IMR-90 (cell line): Measurements from ENCODE around the gene POU3F2. TPM values are rescaled to one million over a fixed set of nuclear protein-coding genes. Genes with fewer than 3 reads are reported as not detected.
A peak's percentile ranks its signal among the peaks of the same experiment; 100 is the strongest.

ENCODE experiments used
- ATAC-seq: fragments of 200-7000 bp; cut with Tn5 transposase; 2 replicates; pipeline ENCODE4 v1.9.1; 2020; ENCODE audit warnings: low read depth, mild to moderate bottlenecking, moderate library complexity
- BruUV-seq: library from RNA; stranded (reverse); fragments of 400-500 nt; replicated peaks from 2 replicates; lab custom pipeline; 2021; lab: Mats Ljungman, UMichigan
- CTCF ChIA-PET: fragments of 300-600 bp; formaldehyde crosslinking; extraction: SDS; loops from one replicate; lab custom pipeline; 2021; ENCODE audit warnings: antibody characterized with exemption; lab: Yijun Ruan, JAX
- POLR2A ChIA-PET: fragments of 300-600 bp; sonication (Branson Sonifier 250); formaldehyde crosslinking; loops from one replicate; lab custom pipeline; 2022; ENCODE audit warnings: antibody characterized with exemption; ENCODE audit not compliant: unreplicated experiment; lab: Charles Lee
- DNase-seq: peaks from one replicate; pipeline ENCODE4 v3.0.0; 2013
- H2AFZ ChIP-seq: replicated peaks from 2 replicates; pipeline ENCODE3; 2013; ENCODE audit warnings: low read length, mild to moderate bottlenecking; ENCODE audit not compliant: poor library complexity
- H2AK5ac ChIP-seq: 2 replicates; pipeline ENCODE4 v1.6.1; 2013; ENCODE audit warnings: low read depth, low read length, inconsistent platforms
- H2AK9ac ChIP-seq: replicated peaks from 2 replicates; pipeline ENCODE3; 2013; ENCODE audit warnings: mild to moderate bottlenecking, low read depth, low read length, moderate library complexity; ENCODE audit not compliant: poor library complexity
- H2BK120ac ChIP-seq: 2 replicates; pipeline ENCODE4 v1.6.1; 2013; ENCODE audit warnings: low read depth, low read length, inconsistent platforms
- H2BK15ac ChIP-seq: 3 replicates; pipeline ENCODE4 v1.6.1; 2013; ENCODE audit warnings: low read depth, low read length, inconsistent platforms
- H2BK20ac ChIP-seq: 2 replicates; pipeline ENCODE4 v1.6.1; 2013; ENCODE audit warnings: low read depth, mild to moderate bottlenecking, inconsistent platforms, low read length, moderate library complexity
- H2BK5ac ChIP-seq: 2 replicates; pipeline ENCODE4 v1.6.1; 2013; ENCODE audit warnings: mild to moderate bottlenecking, low read depth, low read length, inconsistent platforms; ENCODE audit not compliant: poor library complexity, severe bottlenecking
- H3K14ac ChIP-seq: replicated peaks from 2 replicates; pipeline ENCODE4 v1.6.1; 2013; ENCODE audit warnings: low read depth, low read length, inconsistent platforms
- H3K18ac ChIP-seq: 2 replicates; pipeline ENCODE4 v1.6.1; 2013; ENCODE audit warnings: low read depth, low read length, control low read depth
- H3K23ac ChIP-seq: 2 replicates; pipeline ENCODE4 v1.6.1; 2013; ENCODE audit warnings: low read depth, low read length, inconsistent platforms
- H3K27ac ChIP-seq: 2 replicates; pipeline ENCODE4 v1.5.1; 2013; ENCODE audit warnings: mild to moderate bottlenecking, control low read depth, low read length; ENCODE audit not compliant: insufficient read depth
- H3K27me3 ChIP-seq: 2 replicates; pipeline ENCODE4 v1.6.1; 2013; ENCODE audit warnings: low read length; ENCODE audit not compliant: control insufficient read depth, insufficient read depth
- H3K36me3 ChIP-seq: 2 replicates; pipeline ENCODE4 v1.6.1; 2013; ENCODE audit warnings: low read length, mixed read lengths; ENCODE audit not compliant: control insufficient read depth, insufficient read depth
- H3K4ac ChIP-seq: 2 replicates; pipeline ENCODE4 v1.6.1; 2013; ENCODE audit warnings: low read depth, low read length, inconsistent platforms
- H3K4me1 ChIP-seq: 2 replicates; pipeline ENCODE4 v1.6.1; 2013; ENCODE audit warnings: low read length, mixed read lengths; ENCODE audit not compliant: control insufficient read depth, insufficient read depth
- H3K4me2 ChIP-seq: 2 replicates; pipeline ENCODE4 v1.6.1; 2013; ENCODE audit warnings: low read depth, mild to moderate bottlenecking, control low read depth, low read length, moderate library complexity
- H3K4me3 ChIP-seq: 2 replicates; pipeline ENCODE4 v1.5.1; 2013; ENCODE audit warnings: low read depth, mild to moderate bottlenecking, control low read depth, low read length, moderate library complexity; ENCODE audit not compliant: insufficient read depth
- H3K56ac ChIP-seq: 2 replicates; pipeline ENCODE4 v1.6.1; 2013; ENCODE audit warnings: low read length, inconsistent platforms; ENCODE audit not compliant: insufficient read depth; ENCODE audit errors: extremely low read depth
- H3K79me1 ChIP-seq, 2 experiments: 2 replicates each; pipeline ENCODE4 v1.6.1; 2013; ENCODE audit warnings: low read length in 2 of 2, inconsistent platforms in 1 of 2, low read depth in 1 of 2
- H3K9ac ChIP-seq: 2 replicates; pipeline ENCODE4 v1.6.1; 2013; ENCODE audit warnings: low read depth, low read length, control low read depth
- H3K9me1 ChIP-seq: 2 replicates; pipeline ENCODE4 v1.6.1; 2013; ENCODE audit warnings: low read length, inconsistent platforms; ENCODE audit not compliant: insufficient read depth
- H3K9me3 ChIP-seq: 2 replicates; pipeline ENCODE4 v1.6.1; 2013; ENCODE audit warnings: low read length; ENCODE audit not compliant: control insufficient read depth, insufficient read depth
- H4K20me1 ChIP-seq: 2 replicates; pipeline ENCODE4 v1.6.1; 2013; ENCODE audit warnings: low read length, inconsistent platforms; ENCODE audit not compliant: insufficient read depth
- H4K5ac ChIP-seq: 2 replicates; pipeline ENCODE4 v1.6.1; 2013; ENCODE audit warnings: mild to moderate bottlenecking, low read depth, low read length, control low read depth
- H4K8ac ChIP-seq, 2 experiments: 2 replicates each; pipeline ENCODE4 v1.6.1; 2013; ENCODE audit warnings: low read depth in 2 of 2, low read length in 2 of 2, control low read depth in 1 of 2, inconsistent platforms in 1 of 2
- H4K91ac ChIP-seq: 2 replicates; pipeline ENCODE4 v1.6.1; 2013; ENCODE audit warnings: low read depth, low read length, inconsistent platforms; ENCODE audit not compliant: insufficient read depth
- BHLHE40 ChIP-seq: fragments of 150-350 bp; IDR thresholded peaks from 2 replicates; pipeline ENCODE4 v1.6.1; 2016; ENCODE audit warnings: mild to moderate bottlenecking, low read depth, low read length
- CHD1 ChIP-seq: IDR thresholded peaks from 2 replicates; pipeline ENCODE4 v1.6.1; 2012; ENCODE audit warnings: low read depth, low read length, improper control_type of control experiment
- CTCF ChIP-seq: conservative IDR thresholded peaks from 2 replicates; pipeline ENCODE4 v1.5.1; 2012; ENCODE audit warnings: mild to moderate bottlenecking, low read depth, low read length, improper control_type of control experiment
- ELK1 ChIP-seq: fragments of 150-350 bp; IDR thresholded peaks from 2 replicates; pipeline ENCODE4 v1.6.1; 2016; ENCODE audit warnings: low read depth, mild to moderate bottlenecking, low read length, moderate library complexity, borderline replicate concordance
- FOS ChIP-seq: fragments of 150-350 bp; IDR thresholded peaks from 2 replicates; pipeline ENCODE4 v1.6.1; 2016; ENCODE audit warnings: low read depth, low read length
- MAFK ChIP-seq: IDR thresholded peaks from 2 replicates; pipeline ENCODE4 v1.6.1; 2012; ENCODE audit warnings: low read depth, low read length, improper control_type of control experiment
- MAZ ChIP-seq: IDR thresholded peaks from 2 replicates; pipeline ENCODE4 v1.6.1; 2012; ENCODE audit warnings: low read depth, mild to moderate bottlenecking, low read length, improper control_type of control experiment, moderate library complexity, borderline replicate concordance
- MXI1 ChIP-seq: IDR thresholded peaks from 2 replicates; pipeline ENCODE4 v1.6.1; 2012; ENCODE audit warnings: low read depth, mild to moderate bottlenecking, low read length, moderate library complexity, borderline replicate concordance
- NFE2L2 ChIP-seq: fragments of 150-350 bp; IDR thresholded peaks from 2 replicates; pipeline ENCODE4 v1.6.1; 2016; ENCODE audit warnings: low read depth, mild to moderate bottlenecking, low read length
- POLR2A ChIP-seq: IDR thresholded peaks from 2 replicates; pipeline ENCODE4 v1.6.1; 2012; ENCODE audit warnings: mild to moderate bottlenecking, low read depth, low read length
- RFX5 ChIP-seq: IDR thresholded peaks from 2 replicates; pipeline ENCODE4 v1.8.0; 2012; ENCODE audit warnings: low read depth, mild to moderate bottlenecking, low read length, moderate library complexity
- SMC3 ChIP-seq: fragments of 150-350 bp; IDR thresholded peaks from 2 replicates; pipeline ENCODE4 v1.6.1; 2016; ENCODE audit warnings: low read depth, mild to moderate bottlenecking, antibody characterized with exemption, low read length, moderate library complexity
- USF2 ChIP-seq: fragments of 150-350 bp; IDR thresholded peaks from 2 replicates; pipeline ENCODE4 v1.6.1; 2017; ENCODE audit warnings: mild to moderate bottlenecking, antibody characterized with exemption, low read length, low read depth
- WGBS, 2 experiments: methylation state at CpG; one replicate each; pipeline versions ENCODE4 v1.1.5 to v1.1.7; 2013; ENCODE audit warnings: missing lambda C conversion rate in 2 of 2; ENCODE audit not compliant: insufficient read length in 1 of 2; ENCODE audit errors: extremely low coverage in 2 of 2; 5-methylcytosine and 5-hydroxymethylcytosine counted together
- dilution Hi-C: fragments of 300-500 bp; cut with HindIII; formaldehyde crosslinking; loops from one replicate; pipeline ENCODE4 v1.14.3; 2018; ENCODE audit warnings: low sequenced_read_pairs; ENCODE audit not compliant: unreplicated experiment
- in situ Hi-C: fragments of 300-500 bp; cut with MboI; formaldehyde crosslinking; loops from 3 replicates; pipeline ENCODE4 v1.14.3; 2019; ENCODE audit warnings: low sequenced_read_pairs, inconsistent platforms, mixed read lengths
- intact Hi-C: fragments of 100-400 bp; cut with micrococcal nuclease; formaldehyde crosslinking; loops from 2 replicates; pipeline ENCODE4 v1.10.0; 2022
- polyA plus RNA-seq, 3 experiments: library from polyadenylated mRNA; depleted of rRNA; stranded (reverse); fragments of >200 nt; gene quantifications; 2 replicates each; pipeline ENCODE4 v1.2.3, GENCODE V29; 2012; ENCODE audit warnings: low replicate concordance in 1 of 3
- total RNA-seq: library from RNA; depleted of rRNA; stranded (reverse); fragments of >200 nt; gene quantifications from 2 replicates; pipeline ENCODE4 v1.2.3, GENCODE V29; 2012

POU3F2 gene
- total and polyA plus RNA-seq, 2 of the 4 experiments (the other 2 are of a cell fraction): not detected

- WGBS, 2 experiments: no CpG with 5 or more reads among the region's 5 CpGs
- no peak overlapping the region for H2AK9ac ChIP-seq
- H3K9me3 ChIP-seq: peaks cover 3% of the 10 kb centered on the region; the same call in 1 of the 2 replicates
- ATAC-seq (peak; percentile 30; the same call in 1 of the 2 replicates), DNase-seq (peak; percentile 8)
- TF ChIP-seq CTCF (peak; percentile 29; the same call in 1 of the 2 replicates), SMC3 (peak; percentile 30; the same call in 1 of the 2 replicates), ELK1 (no peak), MXI1 (no peak), RFX5 (no peak), FOS (no peak), USF2 (no peak), CHD1 (no peak), NFE2L2 (no peak), POLR2A (no peak), MAZ (no peak), BHLHE40 (no peak), MAFK (no peak)
- dilution Hi-C loops: no loop called here
- no peak overlapping the region for H3K4me3 ChIP-seq
- no peak overlapping the region for H4K91ac ChIP-seq
- H2BK20ac ChIP-seq: no peak overlapping the region
- no peaks in the 10 kb centered on the region for H3K36me3 ChIP-seq
- in situ Hi-C loops: loop anchor here (10.0 kb wide), 1 partner anchor 1345 kb away; no protein-coding TSS in a partner anchor
- H2AK5ac ChIP-seq: no peak overlapping the region
- no peak overlapping the region for H2AFZ ChIP-seq
- no TSS peak for BruUV-seq
- no peak overlapping the region for H3K27ac ChIP-seq
- H2BK15ac ChIP-seq: no peak overlapping the region
- peaks cover 2% of the 10 kb centered on the region; the same call in 1 of the 2 replicates for H3K4me1 ChIP-seq
- H3K9ac ChIP-seq: no peak overlapping the region
- H2BK5ac ChIP-seq: no peak overlapping the region
- H3K56ac ChIP-seq: no peak overlapping the region
- H3K18ac ChIP-seq: no peak overlapping the region
- H3K23ac ChIP-seq: no peak overlapping the region
- CTCF ChIA-PET: no interaction called here
- POLR2A ChIA-PET: no interaction called here
- H4K8ac ChIP-seq: no peak overlapping the region
- intact Hi-C loops: no loop called here
- no peaks in the 10 kb centered on the region; the same call in 1 of the 2 replicates for H4K20me1 ChIP-seq
- H3K4me2 ChIP-seq: no peak overlapping the region
- no peak overlapping the region for H3K4ac ChIP-seq
- no peak overlapping the region for H2BK120ac ChIP-seq
- H3K79me1 ChIP-seq: no peaks in the 10 kb centered on the region
- no peak overlapping the region for H3K14ac ChIP-seq
- no peaks in the 10 kb centered on the region for H3K9me1 ChIP-seq
- peaks cover 84% of the 10 kb centered on the region for H3K27me3 ChIP-seq
- H4K5ac ChIP-seq: no peak overlapping the region
Observed at GRCh38 chr6:98839781-98840361, 5.5 kb downstream of the POU3F2 start.
